Fibroblast of pulmonary artery (primary cell): Measurements from ENCODE around the gene WDR70.
"Not testable (repeated sequence)": the region's sequence is repeated elsewhere in the genome, so short reads cannot be mapped to it uniquely, and the experiment has no call there.

Source experiments
- DNase-seq: peaks from one replicate; pipeline ENCODE4 v3.0.0-alpha.2; 2010; ENCODE audit warnings: low read depth
- H3K4me3 ChIP-seq: replicated peaks from 2 replicates; pipeline ENCODE4 v1.5.1; 2011; ENCODE audit warnings: low read depth, mild to moderate bottlenecking, control low read depth, low read length, moderate library complexity
- CTCF ChIP-seq: IDR thresholded peaks from 2 replicates; pipeline ENCODE4 v1.5.1; 2011; ENCODE audit warnings: mild to moderate bottlenecking, control low read depth, low read length, inconsistent platforms; ENCODE audit errors: missing control alignments

The WDR70 gene

DNA sequence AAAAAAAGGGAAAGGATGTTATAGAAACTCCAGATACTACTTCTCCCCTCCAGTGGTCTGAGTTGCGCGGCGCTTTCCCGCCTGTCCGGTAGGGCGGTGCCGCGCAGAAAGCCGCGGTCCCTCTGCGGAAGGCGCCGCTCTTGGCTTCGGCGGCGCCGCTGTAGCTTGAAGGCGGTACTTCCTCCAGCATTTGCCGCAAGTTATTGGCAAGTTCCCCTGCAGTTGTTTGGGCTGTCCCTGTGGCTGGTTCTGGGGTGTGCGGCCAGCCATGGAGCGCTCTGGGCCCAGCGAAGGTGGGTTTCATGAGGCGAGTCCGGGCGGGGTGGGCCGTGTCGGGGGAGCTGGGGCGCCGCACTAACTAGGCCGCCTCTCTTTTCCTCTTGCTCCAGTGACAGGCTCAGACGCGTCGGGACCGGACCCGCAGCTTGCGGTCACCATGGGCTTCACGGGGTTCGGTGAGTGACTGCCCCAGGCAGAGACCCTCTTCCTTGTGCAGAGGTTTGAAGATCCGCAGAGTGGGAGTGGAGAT is at the start of gene WDR70:
Gene WDR70 (plus strand): TSS at position 219 of the 529 bp plus-strand sequence. CDS start 50 bp downstream, at position 269.
- TF ChIP-seq CTCF: peak; percentile 54
- peak; percentile 95 for DNase-seq
- peak within 1 kb of the TSS; percentile 80 for H3K4me3 ChIP-seq

GRCh38 chr5:37334754-37335153 is 44.4 kb upstream of the WDR70 start:
- not testable (repeated sequence) for DNase-seq, H3K4me3 ChIP-seq

- not testable (repeated sequence) for DNase-seq, H3K4me3 ChIP-seq
Measured at GRCh38 chr5:37342741-37343140, 36.4 kb upstream of the WDR70 start.

GRCh38 chr5:37355161-37355560 is 24.0 kb upstream of the WDR70 start:
- H3K4me3 ChIP-seq: no peak overlapping the region
- TF ChIP-seq CTCF: no peak

DNA sequence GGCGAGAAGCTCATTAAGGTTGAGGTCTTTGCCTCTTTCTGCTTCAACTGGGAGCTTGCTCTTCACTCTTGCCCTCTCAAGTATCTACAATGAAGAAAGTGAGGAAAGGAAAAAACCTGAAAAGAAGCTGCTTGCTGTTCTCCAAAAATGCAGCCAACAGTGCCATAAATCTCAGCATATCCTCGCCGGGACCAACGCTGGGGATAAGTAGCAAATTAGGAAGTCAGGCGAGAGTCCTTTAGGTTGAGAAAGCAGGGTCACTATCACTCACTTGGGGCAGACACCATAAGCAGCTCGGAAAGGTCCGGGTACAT is 8.6 kb upstream of the WDR70 start:
- no peak for TF ChIP-seq CTCF
- H3K4me3 ChIP-seq: peak overlapping the region; percentile 98
- no peak for DNase-seq

More at GRCh38 chr5:37355161-37355560, 24.0 kb upstream of the WDR70 start:
- no peak for DNase-seq

- DNase-seq: peak; percentile 97
- no peak for TF ChIP-seq CTCF
- H3K4me3 ChIP-seq: peak within 1 kb of the TSS; percentile 98
Measured at GRCh38 chr5:37370864-37371726, 8.0 kb upstream of the WDR70 start, which contains the start of gene NUP155. Gene NUP155 (minus strand): TSS chr5:37371106. CDS start chr5:37370977, 129 bp downstream.

- no peak overlapping the region for H3K4me3 ChIP-seq
- DNase-seq: no peak
- no peak for TF ChIP-seq CTCF
Measured at GRCh38 chr5:37375091-37375490, 4.0 kb upstream of the WDR70 start.

DNA sequence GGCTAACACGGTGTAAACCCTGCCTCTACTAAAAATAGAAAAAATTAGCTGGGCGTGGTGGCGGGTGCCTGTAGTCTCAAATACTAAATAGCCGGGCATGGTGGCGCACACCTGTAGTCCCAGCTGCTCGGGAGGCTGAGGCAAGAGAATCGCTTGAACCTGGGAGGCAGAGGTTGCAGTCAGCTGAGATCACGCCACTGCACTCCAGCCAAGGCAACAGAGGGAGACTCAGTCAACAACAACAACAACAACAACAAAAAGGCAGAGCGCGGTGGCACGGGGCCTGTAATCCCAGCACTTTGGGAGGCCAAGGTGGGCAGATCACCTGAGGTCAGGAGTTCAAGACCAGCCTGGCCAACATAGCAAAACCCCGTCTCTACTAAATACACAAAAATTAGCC is 1.1 kb upstream of the WDR70 start:
- DNase-seq, H3K4me3 ChIP-seq: not testable (repeated sequence)
